HepG2 (cell line): ENCODE results near the gene PIGL. TPM values are rescaled to one million over a fixed set of nuclear protein-coding genes. Genes with fewer than 3 reads are reported as not detected.

Experiments
- AKAP8 ChIP-seq: sonication (generic); formaldehyde crosslinking; IDR thresholded peaks from 2 replicates; pipeline ENCODE4 v1.5.1; 2020; ENCODE audit warnings: mild to moderate bottlenecking, missing genetic modification reagents
- ETV6 ChIP-seq: sonication (generic); formaldehyde crosslinking; conservative IDR thresholded peaks from 2 replicates; pipeline ENCODE4 v1.4.0; 2020; ENCODE audit warnings: missing genetic modification reagents
- FOXK1 ChIP-seq: sonication (generic); formaldehyde crosslinking; IDR thresholded peaks from 2 replicates; pipeline ENCODE4 v1.4.0; 2020; ENCODE audit warnings: low read depth, missing genetic modification reagents, borderline replicate concordance
- ISL2 ChIP-seq: sonication (generic); formaldehyde crosslinking; IDR thresholded peaks from 2 replicates; pipeline ENCODE4 v1.5.0; 2020; ENCODE audit warnings: missing genetic modification reagents
- KLF9 ChIP-seq: IDR thresholded peaks from 2 replicates; pipeline ENCODE4 v1.6.1; 2016; ENCODE audit warnings: low read depth
- NR2C2 ChIP-seq: sonication (generic); formaldehyde crosslinking; IDR thresholded peaks from 2 replicates; pipeline ENCODE4 v1.4.0; 2020; ENCODE audit warnings: missing genetic modification reagents, mild to moderate bottlenecking, moderate library complexity, borderline replicate concordance
- SMC3 ChIP-seq: IDR thresholded peaks from 2 replicates; pipeline ENCODE4 v1.6.1; 2011; ENCODE audit warnings: low read length, improper control_type of control experiment
- XBP1 ChIP-seq: sonication (generic); formaldehyde crosslinking; IDR thresholded peaks from 2 replicates; pipeline ENCODE4 v1.5.0; 2020; ENCODE audit warnings: missing genetic modification reagents
- ZNF263 ChIP-seq: sonication (generic); formaldehyde crosslinking; IDR thresholded peaks from 2 replicates; pipeline ENCODE4 v1.4.0; 2020; ENCODE audit warnings: missing genetic modification reagents
- ZNF607 ChIP-seq: sonication (generic); formaldehyde crosslinking; IDR thresholded peaks from 2 replicates; pipeline ENCODE4 v1.5.1; 2020; ENCODE audit warnings: missing genetic modification reagents, mild to moderate bottlenecking, borderline replicate concordance
- ZNF615 ChIP-seq: sonication (generic); formaldehyde crosslinking; IDR thresholded peaks from 2 replicates; pipeline ENCODE4 v1.5.0; 2020; ENCODE audit warnings: mild to moderate bottlenecking, missing genetic modification reagents, borderline replicate concordance
- polyA plus RNA-seq, 8 experiments: library from polyadenylated mRNA; depleted of rRNA in 3 of 8; stranded (reverse) in 7 of 8; unstranded in 1 of 8; fragments of >200 nt; fragmentation: Illumina TruSeq in 4 of 8; extraction: Trizol in 4 of 8; gene quantifications; 2 replicates each; pipeline versions ENCODE4 v1.2.1 to v1.2.3, GENCODE V29; 2011 to 2016; ENCODE audit warnings: low read depth in 4 of 8, missing spikeins in 1 of 8, mixed read lengths in 1 of 8; ENCODE audit not compliant: insufficient read depth in 1 of 8
- total RNA-seq, 5 experiments: library from RNA; depleted of rRNA; stranded (reverse); fragments of >200 nt; fragmentation: Illumina TruSeq; extraction: Trizol; gene quantifications; 2 replicates each; pipeline ENCODE4 v1.2.3, GENCODE V29; 2016; ENCODE audit warnings: low read depth in 1 of 5
- TF ChIP-seq, protein P1 (sequence below): sonication (generic); formaldehyde crosslinking; IDR thresholded peaks from 2 replicates; pipeline ENCODE4 v1.8.0; 2022; ENCODE audit warnings: missing genetic modification reagents, mild to moderate bottlenecking, moderate library complexity, borderline replicate concordance
- TF ChIP-seq, protein P2 (sequence below): sonication (generic); formaldehyde crosslinking; IDR thresholded peaks from 2 replicates; pipeline ENCODE4 v1.8.0; 2022; ENCODE audit warnings: mild to moderate bottlenecking, missing genetic modification reagents
- TF ChIP-seq, protein P3 (sequence below): IDR thresholded peaks from 2 replicates; pipeline ENCODE4 v1.6.1; 2016; ENCODE audit warnings: low read depth, missing genetic modification reagents, missing compliant biosample characterization
- TF ChIP-seq, protein P4 (sequence below): sonication (generic); formaldehyde crosslinking; IDR thresholded peaks from 2 replicates; pipeline ENCODE4 v1.5.1; 2020; ENCODE audit warnings: mild to moderate bottlenecking, missing genetic modification reagents
- TF ChIP-seq, protein P5 (sequence below): IDR thresholded peaks from 2 replicates; pipeline ENCODE4 v1.6.1; 2016; ENCODE audit warnings: mild to moderate bottlenecking

The PIGL gene
- total and polyA plus RNA-seq, 2 of the 13 experiments (the other 11 are each of a cell fraction or from before 2014, with no cell fraction given): 28.5 to 63.8 TPM

DNA sequence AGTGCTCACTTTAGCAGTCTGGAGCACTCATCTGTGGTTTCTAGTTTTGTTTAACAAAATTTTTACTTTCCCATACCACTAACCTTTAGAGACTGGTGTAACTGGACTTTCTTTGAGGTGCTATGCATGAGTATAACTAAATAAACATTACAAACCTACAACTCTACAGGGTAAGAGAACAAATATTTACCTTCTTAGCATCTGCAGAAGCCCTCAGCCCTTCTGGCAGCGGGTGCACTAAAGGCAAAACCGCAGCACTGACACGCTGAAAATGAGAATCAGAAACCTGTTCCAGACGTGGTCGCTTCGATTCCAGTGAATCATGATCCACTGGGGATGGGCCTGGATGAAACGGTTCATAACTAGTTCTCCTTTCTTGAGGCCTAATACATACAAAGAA lies 45.4 kb upstream of the PIGL start (continued):
- TF ChIP-seq ZNF607 (CRISPR knock-in tag): no peak
- TF ChIP-seq, protein P1, sequence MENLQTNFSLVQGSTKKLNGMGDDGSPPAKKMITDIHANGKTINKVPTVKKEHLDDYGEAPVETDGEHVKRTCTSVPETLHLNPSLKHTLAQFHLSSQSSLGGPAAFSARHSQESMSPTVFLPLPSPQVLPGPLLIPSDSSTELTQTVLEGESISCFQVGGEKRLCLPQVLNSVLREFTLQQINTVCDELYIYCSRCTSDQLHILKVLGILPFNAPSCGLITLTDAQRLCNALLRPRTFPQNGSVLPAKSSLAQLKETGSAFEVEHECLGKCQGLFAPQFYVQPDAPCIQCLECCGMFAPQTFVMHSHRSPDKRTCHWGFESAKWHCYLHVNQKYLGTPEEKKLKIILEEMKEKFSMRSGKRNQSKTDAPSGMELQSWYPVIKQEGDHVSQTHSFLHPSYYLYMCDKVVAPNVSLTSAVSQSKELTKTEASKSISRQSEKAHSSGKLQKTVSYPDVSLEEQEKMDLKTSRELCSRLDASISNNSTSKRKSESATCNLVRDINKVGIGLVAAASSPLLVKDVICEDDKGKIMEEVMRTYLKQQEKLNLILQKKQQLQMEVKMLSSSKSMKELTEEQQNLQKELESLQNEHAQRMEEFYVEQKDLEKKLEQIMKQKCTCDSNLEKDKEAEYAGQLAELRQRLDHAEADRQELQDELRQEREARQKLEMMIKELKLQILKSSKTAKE (CRISPR knock-in tag): no peak
- no peak for TF ChIP-seq AKAP8 (CRISPR knock-in tag)
- no peak for TF ChIP-seq KLF9 (CRISPR knock-in tag)
- TF ChIP-seq ETV6 (CRISPR knock-in tag): no peak
- TF ChIP-seq SMC3: 0 out of 2 replicates have a peak, but pooled peaks have one; percentile 5
- TF ChIP-seq ZNF615: no peak
- TF ChIP-seq ISL2 (CRISPR knock-in tag): 0 out of 2 replicates have a peak, but pooled peaks have one; percentile 18
- TF ChIP-seq, protein P2, sequence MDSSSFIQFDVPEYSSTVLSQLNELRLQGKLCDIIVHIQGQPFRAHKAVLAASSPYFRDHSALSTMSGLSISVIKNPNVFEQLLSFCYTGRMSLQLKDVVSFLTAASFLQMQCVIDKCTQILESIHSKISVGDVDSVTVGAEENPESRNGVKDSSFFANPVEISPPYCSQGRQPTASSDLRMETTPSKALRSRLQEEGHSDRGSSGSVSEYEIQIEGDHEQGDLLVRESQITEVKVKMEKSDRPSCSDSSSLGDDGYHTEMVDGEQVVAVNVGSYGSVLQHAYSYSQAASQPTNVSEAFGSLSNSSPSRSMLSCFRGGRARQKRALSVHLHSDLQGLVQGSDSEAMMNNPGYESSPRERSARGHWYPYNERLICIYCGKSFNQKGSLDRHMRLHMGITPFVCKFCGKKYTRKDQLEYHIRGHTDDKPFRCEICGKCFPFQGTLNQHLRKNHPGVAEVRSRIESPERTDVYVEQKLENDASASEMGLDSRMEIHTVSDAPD (CRISPR knock-in tag): no peak
- TF ChIP-seq, protein P3, sequence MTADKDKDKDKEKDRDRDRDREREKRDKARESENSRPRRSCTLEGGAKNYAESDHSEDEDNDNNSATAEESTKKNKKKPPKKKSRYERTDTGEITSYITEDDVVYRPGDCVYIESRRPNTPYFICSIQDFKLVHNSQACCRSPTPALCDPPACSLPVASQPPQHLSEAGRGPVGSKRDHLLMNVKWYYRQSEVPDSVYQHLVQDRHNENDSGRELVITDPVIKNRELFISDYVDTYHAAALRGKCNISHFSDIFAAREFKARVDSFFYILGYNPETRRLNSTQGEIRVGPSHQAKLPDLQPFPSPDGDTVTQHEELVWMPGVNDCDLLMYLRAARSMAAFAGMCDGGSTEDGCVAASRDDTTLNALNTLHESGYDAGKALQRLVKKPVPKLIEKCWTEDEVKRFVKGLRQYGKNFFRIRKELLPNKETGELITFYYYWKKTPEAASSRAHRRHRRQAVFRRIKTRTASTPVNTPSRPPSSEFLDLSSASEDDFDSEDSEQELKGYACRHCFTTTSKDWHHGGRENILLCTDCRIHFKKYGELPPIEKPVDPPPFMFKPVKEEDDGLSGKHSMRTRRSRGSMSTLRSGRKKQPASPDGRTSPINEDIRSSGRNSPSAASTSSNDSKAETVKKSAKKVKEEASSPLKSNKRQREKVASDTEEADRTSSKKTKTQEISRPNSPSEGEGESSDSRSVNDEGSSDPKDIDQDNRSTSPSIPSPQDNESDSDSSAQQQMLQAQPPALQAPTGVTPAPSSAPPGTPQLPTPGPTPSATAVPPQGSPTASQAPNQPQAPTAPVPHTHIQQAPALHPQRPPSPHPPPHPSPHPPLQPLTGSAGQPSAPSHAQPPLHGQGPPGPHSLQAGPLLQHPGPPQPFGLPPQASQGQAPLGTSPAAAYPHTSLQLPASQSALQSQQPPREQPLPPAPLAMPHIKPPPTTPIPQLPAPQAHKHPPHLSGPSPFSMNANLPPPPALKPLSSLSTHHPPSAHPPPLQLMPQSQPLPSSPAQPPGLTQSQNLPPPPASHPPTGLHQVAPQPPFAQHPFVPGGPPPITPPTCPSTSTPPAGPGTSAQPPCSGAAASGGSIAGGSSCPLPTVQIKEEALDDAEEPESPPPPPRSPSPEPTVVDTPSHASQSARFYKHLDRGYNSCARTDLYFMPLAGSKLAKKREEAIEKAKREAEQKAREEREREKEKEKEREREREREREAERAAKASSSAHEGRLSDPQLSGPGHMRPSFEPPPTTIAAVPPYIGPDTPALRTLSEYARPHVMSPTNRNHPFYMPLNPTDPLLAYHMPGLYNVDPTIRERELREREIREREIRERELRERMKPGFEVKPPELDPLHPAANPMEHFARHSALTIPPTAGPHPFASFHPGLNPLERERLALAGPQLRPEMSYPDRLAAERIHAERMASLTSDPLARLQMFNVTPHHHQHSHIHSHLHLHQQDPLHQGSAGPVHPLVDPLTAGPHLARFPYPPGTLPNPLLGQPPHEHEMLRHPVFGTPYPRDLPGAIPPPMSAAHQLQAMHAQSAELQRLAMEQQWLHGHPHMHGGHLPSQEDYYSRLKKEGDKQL: no peak
- TF ChIP-seq, protein P4, sequence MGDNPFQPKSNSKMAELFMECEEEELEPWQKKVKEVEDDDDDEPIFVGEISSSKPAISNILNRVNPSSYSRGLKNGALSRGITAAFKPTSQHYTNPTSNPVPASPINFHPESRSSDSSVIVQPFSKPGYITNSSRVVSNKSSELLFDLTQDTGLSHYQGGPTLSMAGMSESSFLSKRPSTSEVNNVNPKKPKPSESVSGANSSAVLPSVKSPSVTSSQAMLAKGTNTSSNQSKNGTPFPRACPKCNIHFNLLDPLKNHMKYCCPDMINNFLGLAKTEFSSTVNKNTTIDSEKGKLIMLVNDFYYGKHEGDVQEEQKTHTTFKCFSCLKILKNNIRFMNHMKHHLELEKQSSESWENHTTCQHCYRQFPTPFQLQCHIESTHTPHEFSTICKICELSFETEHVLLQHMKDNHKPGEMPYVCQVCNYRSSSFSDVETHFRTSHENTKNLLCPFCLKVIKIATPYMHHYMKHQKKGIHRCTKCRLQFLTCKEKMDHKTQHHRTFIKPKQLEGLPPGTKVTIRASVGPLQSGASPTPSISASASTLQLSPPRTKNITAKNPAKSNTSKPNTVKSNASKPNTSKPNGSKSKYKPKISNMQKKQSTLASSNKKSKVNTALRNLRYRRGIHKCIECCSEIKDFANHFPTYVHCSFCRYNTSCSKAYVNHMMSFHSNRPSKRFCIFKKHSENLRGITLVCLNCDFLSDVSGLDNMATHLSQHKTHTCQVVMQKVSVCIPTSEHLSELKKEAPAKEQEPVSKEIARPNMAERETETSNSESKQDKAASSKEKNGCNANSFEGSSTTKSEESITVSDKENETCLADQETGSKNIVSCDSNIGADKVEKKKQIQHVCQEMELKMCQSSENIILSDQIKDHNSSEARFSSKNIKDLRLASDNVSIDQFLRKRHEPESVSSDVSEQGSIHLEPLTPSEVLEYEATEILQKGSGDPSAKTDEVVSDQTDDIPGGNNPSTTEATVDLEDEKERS (CRISPR knock-in tag): no peak
- TF ChIP-seq ZNF263 (CRISPR knock-in tag): no peak
- TF ChIP-seq, protein P5, sequence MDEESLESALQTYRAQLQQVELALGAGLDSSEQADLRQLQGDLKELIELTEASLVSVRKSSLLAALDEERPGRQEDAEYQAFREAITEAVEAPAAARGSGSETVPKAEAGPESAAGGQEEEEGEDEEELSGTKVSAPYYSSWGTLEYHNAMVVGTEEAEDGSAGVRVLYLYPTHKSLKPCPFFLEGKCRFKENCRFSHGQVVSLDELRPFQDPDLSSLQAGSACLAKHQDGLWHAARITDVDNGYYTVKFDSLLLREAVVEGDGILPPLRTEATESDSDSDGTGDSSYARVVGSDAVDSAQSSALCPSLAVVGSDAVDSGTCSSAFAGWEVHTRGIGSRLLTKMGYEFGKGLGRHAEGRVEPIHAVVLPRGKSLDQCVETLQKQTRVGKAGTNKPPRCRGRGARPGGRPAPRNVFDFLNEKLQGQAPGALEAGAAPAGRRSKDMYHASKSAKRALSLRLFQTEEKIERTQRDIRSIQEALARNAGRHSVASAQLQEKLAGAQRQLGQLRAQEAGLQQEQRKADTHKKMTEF (CRISPR knock-in tag): no peak
- TF ChIP-seq XBP1 (CRISPR knock-in tag): no peak
- TF ChIP-seq NR2C2 (CRISPR knock-in tag): no peak
- 0 out of 2 replicates have a peak, but pooled peaks have one; percentile 17 for TF ChIP-seq FOXK1
